B cell (primary cell): Measurements from ENCODE around the gene C6orf132. TPM values are rescaled to one million over a fixed set of nuclear protein-coding genes. Genes with fewer than 3 reads are reported as not detected.
"Not testable (repeated sequence)": the region's sequence is repeated elsewhere in the genome, so short reads cannot be mapped to it uniquely, and the experiment has no call there.

ENCODE experiments used
- ATAC-seq: fragments of 200-7000 bp; cut with Tn5 transposase; one replicate; pipeline ENCODE4 v1.10.0; 2021; ENCODE audit warnings: low read depth, mild to moderate bottlenecking, moderate number of reproducible peaks, moderate library complexity
- CTCF ChIA-PET: fragments of 350-600 bp; sonication (Branson Sonifier 250); formaldehyde crosslinking; loops from one replicate; lab custom pipeline; 2021; ENCODE audit warnings: antibody characterized with exemption, inconsistent platforms; lab: Charles Lee
- POLR2A ChIA-PET: fragments of 350-600 bp; sonication (Branson Sonifier 250); formaldehyde crosslinking; loops from one replicate; lab custom pipeline; 2021; ENCODE audit warnings: antibody characterized with exemption; lab: Charles Lee
- DNase-seq: peaks from one replicate; pipeline ENCODE4 v3.0.0; 2013
- H2AFZ ChIP-seq: 2 replicates; pipeline ENCODE4 v1.6.1; 2012; ENCODE audit warnings: mild to moderate bottlenecking, low read depth, low read length; ENCODE audit not compliant: insufficient read depth, poor library complexity, severe bottlenecking
- H3K27ac ChIP-seq, 2 donors: 1 replicate in 1 of 2; 2 replicates in 1 of 2; pipeline ENCODE4 v1.5.1; 2012 to 2013; ENCODE audit warnings: low read length in 2 of 2, mild to moderate bottlenecking in 2 of 2, moderate library complexity in 1 of 2
- H3K27me3 ChIP-seq, 4 experiments: fragments of 200-600 bp in 1 of 4; sonication (generic) in 1 of 4; replicated peaks in 1 of 4; 1 replicate in 2 of 4; 2 replicates in 2 of 4; pipeline versions ENCODE4 v1.6.1 to v1.7.0; 2013 to 2016; ENCODE audit warnings: low read length in 3 of 4, mild to moderate bottlenecking in 2 of 4, mixed read lengths in 1 of 4, moderate library complexity in 1 of 4; ENCODE audit not compliant: insufficient read depth in 4 of 4, control insufficient read depth in 3 of 4; ENCODE audit errors: control extremely low read depth in 1 of 4
- H3K36me3 ChIP-seq, 2 experiments: replicated peaks in 1 of 2; 1 replicate in 1 of 2; 2 replicates in 1 of 2; pipeline versions ENCODE4 v1.6.1 to v1.7.1; 2013; ENCODE audit warnings: low read length in 1 of 2; ENCODE audit not compliant: insufficient read depth in 2 of 2, control insufficient read depth in 1 of 2; ENCODE audit errors: control extremely low read depth in 1 of 2, extremely low read depth in 1 of 2
- H3K4me1 ChIP-seq, 2 donors: fragments of 200-600 bp in 1 of 2; sonication (generic) in 1 of 2; 1 replicate in 1 of 2; 2 replicates in 1 of 2; pipeline versions ENCODE4 v1.5.1 to v1.6.1; 2013 to 2017; ENCODE audit warnings: low read length in 2 of 2; ENCODE audit not compliant: control insufficient read depth in 2 of 2, insufficient read depth in 2 of 2
- H3K4me2 ChIP-seq: replicated peaks from 2 replicates; pipeline ENCODE3; 2012; ENCODE audit warnings: mild to moderate bottlenecking, low read depth, low read length; ENCODE audit not compliant: poor library complexity, severe bottlenecking
- H3K4me3 ChIP-seq, 5 experiments: fragments of 200-600 bp in 1 of 5; sonication (generic) in 1 of 5; 1 replicate in 3 of 5; 2 replicates in 2 of 5; pipeline versions ENCODE4 v1.5.1 to v1.7.0; 2011 to 2016; ENCODE audit warnings: low read length in 4 of 5, mild to moderate bottlenecking in 4 of 5, low read depth in 2 of 5, control low read depth in 1 of 5, moderate library complexity in 1 of 5; ENCODE audit not compliant: insufficient read depth in 1 of 5; ENCODE audit errors: control extremely low read depth in 1 of 5, extremely low read depth in 1 of 5
- H3K79me2 ChIP-seq: fragments of 200-600 bp; sonication (generic); one replicate; pipeline ENCODE4 v1.6.0; 2016; ENCODE audit warnings: low read length; ENCODE audit not compliant: control insufficient read depth, insufficient read depth
- H3K9ac ChIP-seq: fragments of 200-600 bp; sonication (generic); 2 replicates; pipeline ENCODE4 v1.6.1; 2017; ENCODE audit warnings: mild to moderate bottlenecking, low read length, moderate library complexity
- H3K9me3 ChIP-seq, 3 donors: one replicate each; pipeline versions ENCODE4 v1.6.1 to v1.7.1; 2013; ENCODE audit warnings: low read length in 2 of 3; ENCODE audit not compliant: control insufficient read depth in 2 of 3, insufficient read depth in 1 of 3; ENCODE audit errors: control extremely low read depth in 1 of 3
- H4K20me1 ChIP-seq: 2 replicates; pipeline ENCODE4 v1.6.0; 2012; ENCODE audit warnings: mild to moderate bottlenecking, low read length; ENCODE audit not compliant: insufficient read depth, control insufficient read depth, poor library complexity, severe bottlenecking
- H3K27ac Mint-ChIP-seq: one replicate; pipeline ENCODE4 v1.8.0; 2021; ENCODE audit warnings: mixed read lengths
- H3K27me3 Mint-ChIP-seq: one replicate; pipeline ENCODE4 v1.8.0; 2021; ENCODE audit warnings: mixed read lengths
- H3K4me1 Mint-ChIP-seq: one replicate; pipeline ENCODE4 v1.8.0; 2021; ENCODE audit warnings: mixed read lengths
- H3K4me3 Mint-ChIP-seq: one replicate; pipeline ENCODE4 v1.8.0; 2021; ENCODE audit warnings: mixed read lengths
- H3K9me3 Mint-ChIP-seq: one replicate; pipeline ENCODE4 v1.8.0; 2022; ENCODE audit warnings: mixed read lengths; ENCODE audit not compliant: insufficient read depth
- CTCF ChIP-seq: fragments of 200-600 bp; IDR thresholded peaks from one replicate; pipeline ENCODE4 v1.8.0; 2022; ENCODE audit warnings: antibody characterized with exemption, mild to moderate bottlenecking
- EZH2 ChIP-seq: IDR thresholded peaks from 2 replicates; pipeline ENCODE4 v1.6.1; 2012; ENCODE audit warnings: borderline replicate concordance, low read depth, mild to moderate bottlenecking, moderate library complexity, low read length; ENCODE audit not compliant: insufficient read depth, poor library complexity, severe bottlenecking
- WGBS: methylation state at CpG from one replicate; pipeline ENCODE4 v1.1.5; 2013; ENCODE audit warnings: missing lambda C conversion rate; ENCODE audit not compliant: insufficient coverage; 5-methylcytosine and 5-hydroxymethylcytosine counted together
- intact Hi-C: fragments of 100-400 bp; cut with micrococcal nuclease; formaldehyde crosslinking; loops from one replicate; pipeline ENCODE4 v1.10.0; 2022
- polyA plus RNA-seq: library from polyadenylated mRNA; depleted of rRNA; stranded (reverse); fragments of >200 nt; gene quantifications from 2 replicates; pipeline ENCODE4 v1.2.3, GENCODE V29; 2012
- total RNA-seq, 2 donors: library from RNA; stranded (reverse); fragments of 120-200 nt in 1 of 2; gene quantifications; 1 replicate in 1 of 2; 2 replicates in 1 of 2; pipeline versions ENCODE4 v1.2.3 to v1.2.4, GENCODE V29; 2013 to 2022

The C6orf132 gene
- total and polyA plus RNA-seq, 2 donors (not counting 1 experiment from before 2014, with no cell fraction given), result 0.05 TPM; not detected in 1

- no peaks in the 10 kb centered on the region for H3K4me1 Mint-ChIP-seq
- intact Hi-C loops, result no loop called here
- no peak for TF ChIP-seq CTCF
- no peak for TF ChIP-seq EZH2
- Histone ChIP-seq H3K4me1 (no peaks in the 10 kb centered on the region), H3K79me2 (no peaks in the 10 kb centered on the region), H3K27me3 (peaks cover 0 to 4% (median 0%) of the 10 kb centered on the region in 4 experiments), H3K4me3 (no peak overlapping the region), H3K27ac (no peak overlapping the region), H4K20me1 (no peaks in the 10 kb centered on the region), H2AFZ (no peak overlapping the region), H3K4me2 (no peak overlapping the region), H3K36me3 (no peaks in the 10 kb centered on the region), H3K9ac (no peak overlapping the region), H3K9me3 (no peaks in the 10 kb centered on the region)
- peaks cover 6% of the 10 kb centered on the region for H3K27me3 Mint-ChIP-seq
- H3K27ac Mint-ChIP-seq, result no peak overlapping the region
- WGBS, result 96% methylated on average over 3 of the region's 5 CpGs
- H3K4me3 Mint-ChIP-seq, result no peak overlapping the region
- CTCF ChIA-PET, result no interaction called here
- ATAC-seq, result no peak
- no peak for DNase-seq
- H3K9me3 Mint-ChIP-seq, result no peaks in the 10 kb centered on the region
- POLR2A ChIA-PET, result no interaction called here
Observed at GRCh38 chr6:42153921-42154320, 11.5 kb upstream of the C6orf132 start.

GRCh38 chr6:42152528-42153213, 10.3 kb upstream of the C6orf132 start:
- H3K9me3 ChIP-seq, H3K4me3 ChIP-seq, H2AFZ ChIP-seq, H3K4me3 Mint-ChIP-seq, H3K9ac ChIP-seq, H3K79me2 ChIP-seq, H3K27ac Mint-ChIP-seq, intact Hi-C loops, POLR2A ChIA-PET, H3K4me1 ChIP-seq, H3K4me2 ChIP-seq, H3K36me3 ChIP-seq, DNase-seq, ATAC-seq, H3K4me1 Mint-ChIP-seq, H3K27me3 Mint-ChIP-seq, H4K20me1 ChIP-seq, H3K27ac ChIP-seq, H3K27me3 ChIP-seq, H3K9me3 Mint-ChIP-seq, CTCF ChIA-PET: not testable (repeated sequence)
- no CpG with 5 or more reads among the region's 4 CpGs for WGBS
